WTC11 (cell line): ENCODE data around the gene BNIP1. TPM values are rescaled to one million over a fixed set of nuclear protein-coding genes. Genes with fewer than 3 reads are reported as not detected.

Experiments
- ATAC-seq: fragments of 200-7000 bp; cut with Tn5 transposase; 2 replicates; pipeline ENCODE4 v1.10.0; 2021; ENCODE audit warnings: mild to moderate bottlenecking, moderate library complexity
- CTCF ChIA-PET: fragments of 300-600 bp; sonication (Branson Sonifier 250); formaldehyde crosslinking; loops from one replicate; lab custom pipeline; 2021; ENCODE audit warnings: antibody characterized with exemption; lab: Charles Lee
- POLR2A ChIA-PET: fragments of 350-600 bp; sonication (Branson Sonifier 250); formaldehyde crosslinking; loops from one replicate; lab custom pipeline; 2021; ENCODE audit warnings: antibody characterized with exemption; lab: Charles Lee
- DNase-seq: peaks from one replicate; pipeline ENCODE4 v3.0.0; 2021; ENCODE audit warnings: low spot score
- H3K27ac Mint-ChIP-seq: 2 replicates; pipeline ENCODE4 v1.8.0; 2021; ENCODE audit warnings: mixed read lengths
- H3K27me3 Mint-ChIP-seq: 2 replicates; pipeline ENCODE4 v1.8.0; 2021; ENCODE audit warnings: low read depth, mild to moderate bottlenecking, moderate library complexity, mixed read lengths
- H3K36me3 Mint-ChIP-seq: 2 replicates; pipeline ENCODE4 v1.8.0; 2021; ENCODE audit warnings: mixed read lengths
- H3K4me1 Mint-ChIP-seq: 2 replicates; pipeline ENCODE4 v1.8.0; 2022; ENCODE audit warnings: mixed read lengths
- H3K4me3 Mint-ChIP-seq: 2 replicates; pipeline ENCODE4 v1.8.0; 2021; ENCODE audit warnings: mild to moderate bottlenecking, moderate library complexity, mixed read lengths
- H3K9me3 Mint-ChIP-seq: 2 replicates; pipeline ENCODE4 v1.8.0; 2021; ENCODE audit warnings: mixed read lengths
- CREM ChIP-seq: sonication (generic); formaldehyde crosslinking; IDR thresholded peaks from 2 replicates; pipeline ENCODE4 v1.8.1; 2022; ENCODE audit warnings: mild to moderate bottlenecking, missing genetic modification reagents, moderate library complexity
- ETV6 ChIP-seq: sonication (generic); formaldehyde crosslinking; IDR thresholded peaks from 2 replicates; pipeline ENCODE4 v1.8.1; 2022; ENCODE audit warnings: mild to moderate bottlenecking, missing genetic modification reagents
- GTF2I ChIP-seq: fragments of 250-450 bp; sonication (Bioruptor Pico); conservative IDR thresholded peaks from 2 replicates; pipeline ENCODE4 v1.4.0; 2021; ENCODE audit warnings: mild to moderate bottlenecking
- HMGA2 ChIP-seq: fragments of 250-450 bp; sonication (Bioruptor Pico); IDR thresholded peaks from 2 replicates; pipeline ENCODE4 v1.4.0; 2021; ENCODE audit warnings: mild to moderate bottlenecking, moderate library complexity
- MYBL2 ChIP-seq: sonication (generic); formaldehyde crosslinking; IDR thresholded peaks from 2 replicates; pipeline ENCODE4 v1.8.1; 2023; ENCODE audit warnings: mild to moderate bottlenecking, moderate library complexity, missing genetic modification reagents
- NFATC4 ChIP-seq: fragments of 250-450 bp; sonication (Bioruptor Pico); IDR thresholded peaks from 2 replicates; pipeline ENCODE4 v1.9.0; 2021; ENCODE audit warnings: mild to moderate bottlenecking
- NFE2L1 ChIP-seq: sonication (generic); formaldehyde crosslinking; IDR thresholded peaks from 2 replicates; pipeline ENCODE4 v1.8.1; 2023; ENCODE audit warnings: missing genetic modification reagents
- NFYB ChIP-seq: sonication (generic); formaldehyde crosslinking; conservative IDR thresholded peaks from 2 replicates; pipeline ENCODE4 v1.8.0; 2022; ENCODE audit warnings: low read depth, missing genetic modification reagents
- NR2C2 ChIP-seq: sonication (generic); formaldehyde crosslinking; IDR thresholded peaks from 2 replicates; pipeline ENCODE4 v1.8.0; 2022; ENCODE audit warnings: mild to moderate bottlenecking, missing genetic modification reagents
- SOX15 ChIP-seq: fragments of 250-450 bp; sonication (Bioruptor Pico); IDR thresholded peaks from 2 replicates; pipeline ENCODE4 v1.9.0; 2021; ENCODE audit warnings: mild to moderate bottlenecking
- ZNF121 ChIP-seq: sonication (generic); formaldehyde crosslinking; IDR thresholded peaks from 2 replicates; pipeline ENCODE4 v1.8.0; 2023; ENCODE audit warnings: missing genetic modification reagents
- ZNF232 ChIP-seq: sonication (generic); formaldehyde crosslinking; IDR thresholded peaks from 2 replicates; pipeline ENCODE4 v1.8.0; 2022; ENCODE audit warnings: mild to moderate bottlenecking, missing genetic modification reagents
- total RNA-seq: library from RNA; stranded (reverse); gene quantifications from 3 replicates; pipeline ENCODE4 v1.2.3, GENCODE V29; 2021
- TF ChIP-seq, protein P1 (sequence below): fragments of 250-450 bp; sonication (Bioruptor Pico); IDR thresholded peaks from 2 replicates; pipeline ENCODE4 v1.9.0; 2021; ENCODE audit warnings: moderate library complexity, mild to moderate bottlenecking, inconsistent platforms, borderline replicate concordance
- TF ChIP-seq, protein P2 (sequence below): sonication (generic); formaldehyde crosslinking; IDR thresholded peaks from 2 replicates; pipeline ENCODE4 v1.8.0; 2023; ENCODE audit warnings: missing genetic modification reagents
- TF ChIP-seq, protein P3 (sequence below): sonication (generic); formaldehyde crosslinking; IDR thresholded peaks from 2 replicates; pipeline ENCODE4 v1.8.1; 2023; ENCODE audit warnings: mild to moderate bottlenecking, missing genetic modification reagents, borderline replicate concordance
- TF ChIP-seq, protein P4 (sequence below): sonication (generic); formaldehyde crosslinking; IDR thresholded peaks from 2 replicates; pipeline ENCODE4 v1.8.1; 2023; ENCODE audit warnings: mild to moderate bottlenecking, missing genetic modification reagents, moderate library complexity
- TF ChIP-seq, protein P5 (sequence below): fragments of 250-450 bp; sonication (Bioruptor Pico); IDR thresholded peaks from 2 replicates; pipeline ENCODE4 v1.9.0; 2021; ENCODE audit warnings: mild to moderate bottlenecking
- TF ChIP-seq, protein P6 (sequence below): sonication (generic); formaldehyde crosslinking; IDR thresholded peaks from 2 replicates; pipeline ENCODE4 v1.8.0; 2022; ENCODE audit warnings: missing genetic modification reagents
- TF ChIP-seq, protein P7 (sequence below): sonication (generic); formaldehyde crosslinking; conservative IDR thresholded peaks from 2 replicates; pipeline ENCODE4 v1.8.1; 2023; ENCODE audit warnings: mild to moderate bottlenecking, low read depth, missing genetic modification reagents, moderate library complexity

BNIP1 gene
- total RNA-seq, 1 experiment from 2014 or later = 15.4 TPM

DNA sequence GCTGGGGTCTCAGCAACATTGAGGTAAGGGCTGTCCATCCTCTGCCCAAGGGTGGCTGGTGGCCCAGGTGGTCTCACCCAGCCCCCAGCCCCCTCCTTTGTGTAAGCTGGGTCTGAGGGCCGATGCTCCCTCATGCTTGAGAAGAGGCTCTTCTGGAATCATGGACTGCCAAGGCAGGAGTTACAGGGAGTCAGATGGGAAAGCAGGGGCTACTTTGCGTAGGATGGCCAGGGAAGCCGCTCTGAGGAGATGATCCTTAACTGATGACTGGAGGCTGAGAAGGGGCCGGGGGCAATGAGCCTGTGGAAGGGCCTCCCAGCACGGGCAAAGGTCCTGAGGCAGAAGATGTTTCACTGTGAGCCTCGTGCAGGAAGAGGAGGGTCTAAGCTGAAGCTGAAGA, 67.0 kb downstream of the BNIP1 start:
- peaks cover 4% of the 10 kb centered on the region; the same call in 1 of the 2 replicates for H3K36me3 Mint-ChIP-seq
- CTCF ChIA-PET = no interaction called here
- H3K27ac Mint-ChIP-seq = no peak overlapping the region
- no peak for TF ChIP-seq ETV6 (CRISPR knock-in tag)
- TF ChIP-seq, protein P1, sequence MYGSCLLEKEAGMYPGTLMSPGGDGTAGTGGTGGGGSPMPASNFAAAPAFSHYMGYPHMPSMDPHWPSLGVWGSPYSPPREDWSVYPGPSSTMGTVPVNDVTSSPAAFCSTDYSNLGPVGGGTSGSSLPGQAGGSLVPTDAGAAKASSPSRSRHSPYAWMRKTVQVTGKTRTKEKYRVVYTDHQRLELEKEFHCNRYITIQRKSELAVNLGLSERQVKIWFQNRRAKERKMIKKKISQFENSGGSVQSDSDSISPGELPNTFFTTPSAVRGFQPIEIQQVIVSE (CRISPR knock-in tag) = no peak
- TF ChIP-seq, all 79 proteins: peak for 0
- Mint-ChIP-seq H3K9me3 (peaks cover 18% of the 10 kb centered on the region), H3K27me3 (peaks cover 26% of the 10 kb centered on the region), H3K4me3 (no peak overlapping the region), H3K4me1 (no peaks in the 10 kb centered on the region)
- no peak for DNase-seq
- no peak for ATAC-seq
- POLR2A ChIA-PET = no interaction called here

DNA sequence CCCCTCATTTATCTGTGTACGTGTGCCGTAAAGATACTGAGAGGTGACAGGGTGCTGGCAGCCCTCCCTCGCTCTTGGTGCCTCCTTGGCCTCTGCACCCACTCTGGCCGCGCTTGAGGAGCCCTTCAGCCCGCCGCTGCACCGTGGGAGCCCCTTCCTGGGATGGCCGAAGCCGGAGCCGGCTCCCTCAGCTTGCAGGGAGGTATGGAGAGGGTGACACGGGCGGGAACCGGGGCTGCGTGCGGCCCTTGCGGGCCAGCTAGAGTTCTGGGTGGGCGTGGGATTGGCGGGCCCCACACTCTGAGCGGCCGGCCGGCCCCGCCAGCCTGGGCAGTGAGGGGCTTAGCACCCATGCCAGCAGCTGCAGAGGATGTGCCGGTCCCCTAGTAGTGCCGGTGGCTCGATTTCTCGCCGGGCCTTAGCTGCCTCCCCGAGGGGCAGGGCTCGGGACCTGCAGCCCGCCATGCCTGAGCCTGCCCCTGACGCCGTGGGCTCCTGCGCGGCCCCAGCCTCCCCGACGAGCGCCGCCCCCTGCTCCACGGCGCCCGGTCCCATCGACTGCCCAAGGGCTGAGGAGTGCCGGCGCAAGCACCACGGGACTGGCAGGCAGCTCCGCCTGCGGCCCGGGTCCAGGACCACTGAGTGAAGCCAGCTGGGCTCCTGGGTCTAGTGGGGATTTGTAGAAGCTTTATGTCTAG, 69.1 kb downstream of the BNIP1 start:
- ATAC-seq = no peak
- POLR2A ChIA-PET = no interaction called here
- TF ChIP-seq, protein P2, sequence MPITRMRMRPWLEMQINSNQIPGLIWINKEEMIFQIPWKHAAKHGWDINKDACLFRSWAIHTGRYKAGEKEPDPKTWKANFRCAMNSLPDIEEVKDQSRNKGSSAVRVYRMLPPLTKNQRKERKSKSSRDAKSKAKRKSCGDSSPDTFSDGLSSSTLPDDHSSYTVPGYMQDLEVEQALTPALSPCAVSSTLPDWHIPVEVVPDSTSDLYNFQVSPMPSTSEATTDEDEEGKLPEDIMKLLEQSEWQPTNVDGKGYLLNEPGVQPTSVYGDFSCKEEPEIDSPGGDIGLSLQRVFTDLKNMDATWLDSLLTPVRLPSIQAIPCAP (CRISPR knock-in tag) = no peak
- TF ChIP-seq SOX15 (CRISPR knock-in tag) (no peak), NFYB (CRISPR knock-in tag) (no peak), NFATC4 (CRISPR knock-in tag) (no peak), MYBL2 (CRISPR knock-in tag) (no peak), NR2C2 (no peak), CREM (CRISPR knock-in tag) (no peak), ZNF121 (CRISPR knock-in tag) (no peak), ZNF232 (CRISPR knock-in tag) (no peak), HMGA2 (CRISPR knock-in tag) (no peak), GTF2I (CRISPR knock-in tag) (no peak), NFE2L1 (CRISPR knock-in tag) (no peak)
- TF ChIP-seq, protein P3, sequence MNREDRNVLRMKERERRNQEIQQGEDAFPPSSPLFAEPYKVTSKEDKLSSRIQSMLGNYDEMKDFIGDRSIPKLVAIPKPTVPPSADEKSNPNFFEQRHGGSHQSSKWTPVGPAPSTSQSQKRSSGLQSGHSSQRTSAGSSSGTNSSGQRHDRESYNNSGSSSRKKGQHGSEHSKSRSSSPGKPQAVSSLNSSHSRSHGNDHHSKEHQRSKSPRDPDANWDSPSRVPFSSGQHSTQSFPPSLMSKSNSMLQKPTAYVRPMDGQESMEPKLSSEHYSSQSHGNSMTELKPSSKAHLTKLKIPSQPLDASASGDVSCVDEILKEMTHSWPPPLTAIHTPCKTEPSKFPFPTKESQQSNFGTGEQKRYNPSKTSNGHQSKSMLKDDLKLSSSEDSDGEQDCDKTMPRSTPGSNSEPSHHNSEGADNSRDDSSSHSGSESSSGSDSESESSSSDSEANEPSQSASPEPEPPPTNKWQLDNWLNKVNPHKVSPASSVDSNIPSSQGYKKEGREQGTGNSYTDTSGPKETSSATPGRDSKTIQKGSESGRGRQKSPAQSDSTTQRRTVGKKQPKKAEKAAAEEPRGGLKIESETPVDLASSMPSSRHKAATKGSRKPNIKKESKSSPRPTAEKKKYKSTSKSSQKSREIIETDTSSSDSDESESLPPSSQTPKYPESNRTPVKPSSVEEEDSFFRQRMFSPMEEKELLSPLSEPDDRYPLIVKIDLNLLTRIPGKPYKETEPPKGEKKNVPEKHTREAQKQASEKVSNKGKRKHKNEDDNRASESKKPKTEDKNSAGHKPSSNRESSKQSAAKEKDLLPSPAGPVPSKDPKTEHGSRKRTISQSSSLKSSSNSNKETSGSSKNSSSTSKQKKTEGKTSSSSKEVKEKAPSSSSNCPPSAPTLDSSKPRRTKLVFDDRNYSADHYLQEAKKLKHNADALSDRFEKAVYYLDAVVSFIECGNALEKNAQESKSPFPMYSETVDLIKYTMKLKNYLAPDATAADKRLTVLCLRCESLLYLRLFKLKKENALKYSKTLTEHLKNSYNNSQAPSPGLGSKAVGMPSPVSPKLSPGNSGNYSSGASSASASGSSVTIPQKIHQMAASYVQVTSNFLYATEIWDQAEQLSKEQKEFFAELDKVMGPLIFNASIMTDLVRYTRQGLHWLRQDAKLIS (CRISPR knock-in tag) = no peak
- TF ChIP-seq, protein P4, sequence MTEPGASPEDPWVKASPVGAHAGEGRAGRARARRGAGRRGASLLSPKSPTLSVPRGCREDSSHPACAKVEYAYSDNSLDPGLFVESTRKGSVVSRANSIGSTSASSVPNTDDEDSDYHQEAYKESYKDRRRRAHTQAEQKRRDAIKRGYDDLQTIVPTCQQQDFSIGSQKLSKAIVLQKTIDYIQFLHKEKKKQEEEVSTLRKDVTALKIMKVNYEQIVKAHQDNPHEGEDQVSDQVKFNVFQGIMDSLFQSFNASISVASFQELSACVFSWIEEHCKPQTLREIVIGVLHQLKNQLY (CRISPR knock-in tag) = no peak
- TF ChIP-seq, protein P5, sequence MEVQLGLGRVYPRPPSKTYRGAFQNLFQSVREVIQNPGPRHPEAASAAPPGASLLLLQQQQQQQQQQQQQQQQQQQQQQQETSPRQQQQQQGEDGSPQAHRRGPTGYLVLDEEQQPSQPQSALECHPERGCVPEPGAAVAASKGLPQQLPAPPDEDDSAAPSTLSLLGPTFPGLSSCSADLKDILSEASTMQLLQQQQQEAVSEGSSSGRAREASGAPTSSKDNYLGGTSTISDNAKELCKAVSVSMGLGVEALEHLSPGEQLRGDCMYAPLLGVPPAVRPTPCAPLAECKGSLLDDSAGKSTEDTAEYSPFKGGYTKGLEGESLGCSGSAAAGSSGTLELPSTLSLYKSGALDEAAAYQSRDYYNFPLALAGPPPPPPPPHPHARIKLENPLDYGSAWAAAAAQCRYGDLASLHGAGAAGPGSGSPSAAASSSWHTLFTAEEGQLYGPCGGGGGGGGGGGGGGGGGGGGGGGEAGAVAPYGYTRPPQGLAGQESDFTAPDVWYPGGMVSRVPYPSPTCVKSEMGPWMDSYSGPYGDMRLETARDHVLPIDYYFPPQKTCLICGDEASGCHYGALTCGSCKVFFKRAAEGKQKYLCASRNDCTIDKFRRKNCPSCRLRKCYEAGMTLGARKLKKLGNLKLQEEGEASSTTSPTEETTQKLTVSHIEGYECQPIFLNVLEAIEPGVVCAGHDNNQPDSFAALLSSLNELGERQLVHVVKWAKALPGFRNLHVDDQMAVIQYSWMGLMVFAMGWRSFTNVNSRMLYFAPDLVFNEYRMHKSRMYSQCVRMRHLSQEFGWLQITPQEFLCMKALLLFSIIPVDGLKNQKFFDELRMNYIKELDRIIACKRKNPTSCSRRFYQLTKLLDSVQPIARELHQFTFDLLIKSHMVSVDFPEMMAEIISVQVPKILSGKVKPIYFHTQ (CRISPR knock-in tag) = no peak
- TF ChIP-seq, protein P6, sequence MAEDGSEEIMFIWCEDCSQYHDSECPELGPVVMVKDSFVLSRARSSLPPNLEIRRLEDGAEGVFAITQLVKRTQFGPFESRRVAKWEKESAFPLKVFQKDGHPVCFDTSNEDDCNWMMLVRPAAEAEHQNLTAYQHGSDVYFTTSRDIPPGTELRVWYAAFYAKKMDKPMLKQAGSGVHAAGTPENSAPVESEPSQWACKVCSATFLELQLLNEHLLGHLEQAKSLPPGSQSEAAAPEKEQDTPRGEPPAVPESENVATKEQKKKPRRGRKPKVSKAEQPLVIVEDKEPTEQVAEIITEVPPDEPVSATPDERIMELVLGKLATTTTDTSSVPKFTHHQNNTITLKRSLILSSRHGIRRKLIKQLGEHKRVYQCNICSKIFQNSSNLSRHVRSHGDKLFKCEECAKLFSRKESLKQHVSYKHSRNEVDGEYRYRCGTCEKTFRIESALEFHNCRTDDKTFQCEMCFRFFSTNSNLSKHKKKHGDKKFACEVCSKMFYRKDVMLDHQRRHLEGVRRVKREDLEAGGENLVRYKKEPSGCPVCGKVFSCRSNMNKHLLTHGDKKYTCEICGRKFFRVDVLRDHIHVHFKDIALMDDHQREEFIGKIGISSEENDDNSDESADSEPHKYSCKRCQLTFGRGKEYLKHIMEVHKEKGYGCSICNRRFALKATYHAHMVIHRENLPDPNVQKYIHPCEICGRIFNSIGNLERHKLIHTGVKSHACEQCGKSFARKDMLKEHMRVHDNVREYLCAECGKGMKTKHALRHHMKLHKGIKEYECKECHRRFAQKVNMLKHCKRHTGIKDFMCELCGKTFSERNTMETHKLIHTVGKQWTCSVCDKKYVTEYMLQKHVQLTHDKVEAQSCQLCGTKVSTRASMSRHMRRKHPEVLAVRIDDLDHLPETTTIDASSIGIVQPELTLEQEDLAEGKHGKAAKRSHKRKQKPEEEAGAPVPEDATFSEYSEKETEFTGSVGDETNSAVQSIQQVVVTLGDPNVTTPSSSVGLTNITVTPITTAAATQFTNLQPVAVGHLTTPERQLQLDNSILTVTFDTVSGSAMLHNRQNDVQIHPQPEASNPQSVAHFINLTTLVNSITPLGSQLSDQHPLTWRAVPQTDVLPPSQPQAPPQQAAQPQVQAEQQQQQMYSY (CRISPR knock-in tag) = no peak
- TF ChIP-seq, protein P7, sequence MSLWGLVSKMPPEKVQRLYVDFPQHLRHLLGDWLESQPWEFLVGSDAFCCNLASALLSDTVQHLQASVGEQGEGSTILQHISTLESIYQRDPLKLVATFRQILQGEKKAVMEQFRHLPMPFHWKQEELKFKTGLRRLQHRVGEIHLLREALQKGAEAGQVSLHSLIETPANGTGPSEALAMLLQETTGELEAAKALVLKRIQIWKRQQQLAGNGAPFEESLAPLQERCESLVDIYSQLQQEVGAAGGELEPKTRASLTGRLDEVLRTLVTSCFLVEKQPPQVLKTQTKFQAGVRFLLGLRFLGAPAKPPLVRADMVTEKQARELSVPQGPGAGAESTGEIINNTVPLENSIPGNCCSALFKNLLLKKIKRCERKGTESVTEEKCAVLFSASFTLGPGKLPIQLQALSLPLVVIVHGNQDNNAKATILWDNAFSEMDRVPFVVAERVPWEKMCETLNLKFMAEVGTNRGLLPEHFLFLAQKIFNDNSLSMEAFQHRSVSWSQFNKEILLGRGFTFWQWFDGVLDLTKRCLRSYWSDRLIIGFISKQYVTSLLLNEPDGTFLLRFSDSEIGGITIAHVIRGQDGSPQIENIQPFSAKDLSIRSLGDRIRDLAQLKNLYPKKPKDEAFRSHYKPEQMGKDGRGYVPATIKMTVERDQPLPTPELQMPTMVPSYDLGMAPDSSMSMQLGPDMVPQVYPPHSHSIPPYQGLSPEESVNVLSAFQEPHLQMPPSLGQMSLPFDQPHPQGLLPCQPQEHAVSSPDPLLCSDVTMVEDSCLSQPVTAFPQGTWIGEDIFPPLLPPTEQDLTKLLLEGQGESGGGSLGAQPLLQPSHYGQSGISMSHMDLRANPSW (CRISPR knock-in tag) = no peak

More for the DNA sequence above, 69.1 kb downstream of the BNIP1 start:
- H3K9me3 Mint-ChIP-seq = peaks cover 18% of the 10 kb centered on the region
- H3K36me3 Mint-ChIP-seq = peaks cover 4% of the 10 kb centered on the region; the same call in 1 of the 2 replicates
- CTCF ChIA-PET = no interaction called here
- peaks cover 31% of the 10 kb centered on the region for H3K27me3 Mint-ChIP-seq
- H3K27ac Mint-ChIP-seq = no peak overlapping the region
- no peaks in the 10 kb centered on the region for H3K4me1 Mint-ChIP-seq
- DNase-seq = no peak
- no peak overlapping the region for H3K4me3 Mint-ChIP-seq
